K562 (cell line): ENCODE data around the gene LZTR1. TPM values are rescaled to one million over a fixed set of nuclear protein-coding genes. Genes with fewer than 3 reads are reported as not detected.
A peak's percentile ranks its signal among the peaks of the same experiment; 100 is the strongest.

Experiments
- EGR1 ChIP-seq: fragments of 450-650 bp; conservative IDR thresholded peaks from 2 replicates; pipeline ENCODE4 v1.6.1; 2017; ENCODE audit warnings: mild to moderate bottlenecking
- ERF ChIP-seq: fragments of 450-650 bp; formaldehyde crosslinking; IDR thresholded peaks from 2 replicates; pipeline ENCODE4 v1.4.0; 2020; ENCODE audit warnings: mild to moderate bottlenecking, mixed read lengths
- FOXJ3 ChIP-seq: sonication (generic); formaldehyde crosslinking; IDR thresholded peaks from 2 replicates; pipeline ENCODE4 v1.4.0; 2020; ENCODE audit warnings: mild to moderate bottlenecking, missing genetic modification reagents
- MTF1 ChIP-seq: fragments of 250-450 bp; sonication (Bioruptor Pico); IDR thresholded peaks from 2 replicates; pipeline ENCODE4 v1.9.0; 2021; ENCODE audit warnings: moderate library complexity, mild to moderate bottlenecking, inconsistent platforms, borderline replicate concordance
- PHF20 ChIP-seq: fragments of 450-650 bp; IDR thresholded peaks from 2 replicates; pipeline ENCODE4 v1.6.1; 2018; ENCODE audit not compliant: partially characterized antibody
- RBM17 ChIP-seq: fragments of 200-400 bp; formaldehyde crosslinking; IDR thresholded peaks from 2 replicates; pipeline ENCODE4 v1.6.1; 2017; ENCODE audit warnings: low read depth, mild to moderate bottlenecking, low read length, borderline replicate concordance
- STAG1 ChIP-seq: sonication (generic); formaldehyde crosslinking; IDR thresholded peaks from 2 replicates; pipeline ENCODE4 v1.5.0; 2020; ENCODE audit warnings: missing genetic modification reagents, borderline replicate concordance
- TCF7L2 ChIP-seq: fragments of 150-350 bp; IDR thresholded peaks from 2 replicates; pipeline ENCODE4 v1.6.1; 2016; ENCODE audit warnings: low read depth, mild to moderate bottlenecking, low read length, moderate library complexity
- ZMIZ1 ChIP-seq, 2 experiments: fragments of 150-350 bp in 1 of 2; IDR thresholded peaks; 2 replicates each; pipeline ENCODE4 v1.6.1; 2012 to 2016; ENCODE audit warnings: low read depth in 2 of 2, low read length in 2 of 2, mild to moderate bottlenecking in 1 of 2, moderate library complexity in 1 of 2
- ZNF764 ChIP-seq: fragments of 250-450 bp; sonication (Bioruptor Pico); IDR thresholded peaks from 2 replicates; pipeline ENCODE4 v1.4.0; 2020; ENCODE audit warnings: low read depth, mild to moderate bottlenecking, moderate library complexity
- polyA plus RNA-seq, 8 experiments: library from polyadenylated mRNA; depleted of rRNA in 4 of 8; stranded (reverse) in 5 of 8; unstranded in 3 of 8; fragments of >200 nt; fragmentation: Nextera tagmentation in 2 of 8; fragmentation: Illumina TruSeq in 1 of 8; extraction: Ambion mirVana in 2 of 8; extraction: Trizol in 1 of 8; gene quantifications; 2 replicates each; pipeline versions ENCODE4 v1.2.1 to v1.2.3, GENCODE V29; 2011 to 2014; ENCODE audit warnings: inconsistent platforms in 1 of 8, missing spikeins in 1 of 8
- total RNA-seq, 7 experiments: library from RNA; depleted of rRNA in 6 of 7; stranded (reverse); fragments of >200 nt in 6 of 7; fragmentation: Illumina TruSeq in 2 of 7; extraction: Trizol in 2 of 7; gene quantifications; 2 replicates each; pipeline versions ENCODE4 v1.2.1 to v1.2.3, GENCODE V29; 2011 to 2021; ENCODE audit warnings: low replicate concordance in 1 of 7

The LZTR1 gene
- total and polyA plus RNA-seq, 9 of the 15 experiments (the other 6 are each of a cell fraction or from before 2014, with no cell fraction given): 2.2 to 135 (median 63.0) TPM

DNA sequence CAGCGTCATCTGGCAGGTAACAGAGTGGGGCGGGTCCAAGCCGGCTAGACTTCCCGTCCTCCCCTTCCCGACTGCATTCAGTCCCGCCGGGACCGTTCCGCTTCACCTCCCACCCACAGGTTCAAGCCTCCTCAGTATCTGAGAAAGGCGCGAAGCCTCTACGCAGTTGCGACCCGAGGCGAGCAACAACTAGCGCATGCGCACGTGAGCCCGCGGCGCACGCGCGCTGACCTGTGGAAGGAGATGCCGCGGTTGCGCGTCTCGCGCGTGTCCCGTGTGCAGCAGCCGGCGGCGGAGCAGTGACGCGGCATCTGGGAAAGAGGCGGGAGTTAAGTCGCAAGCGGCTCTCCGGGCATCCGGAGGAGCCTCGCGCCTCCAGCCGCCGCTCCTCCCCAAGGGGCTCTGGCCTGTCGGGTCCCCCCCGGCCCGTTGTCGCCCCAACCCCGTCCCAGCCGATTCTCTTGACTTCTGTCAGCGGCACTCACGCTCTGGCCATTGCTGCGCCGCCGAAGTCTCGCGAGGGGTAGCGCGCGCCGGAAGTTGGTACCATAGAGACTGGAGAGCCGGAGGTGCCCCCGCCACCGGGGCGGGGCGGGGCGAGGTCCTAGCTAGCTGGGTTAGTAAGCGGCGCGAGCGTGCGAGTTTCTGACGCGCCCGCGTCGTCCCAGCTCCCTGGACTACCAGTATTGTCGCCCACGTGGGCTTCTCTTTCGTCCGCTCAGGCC lies 19.7 kb downstream of the LZTR1 start, which contains the start of gene THAP7 (continued):
- TF ChIP-seq ZNF764 (CRISPR knock-in tag): peak; percentile 80
- no peak for TF ChIP-seq EGR1
- TF ChIP-seq RBM17: no peak
- peak; percentile 94 for TF ChIP-seq MTF1 (CRISPR knock-in tag)
- no peak for TF ChIP-seq STAG1
- TF ChIP-seq PHF20: no peak
- no peak; the same call in 1 of the 2 replicates for TF ChIP-seq TCF7L2
- TF ChIP-seq FOXJ3 (CRISPR knock-in tag): no peak
- TF ChIP-seq ZMIZ1 (IDR thresholded peaks at IDR 0.05; ENCODE audit: low read depth in 2 of 2, low read length in 2 of 2): peak in 1 of 2 experiments; percentile 89; a peak in 2 of 4 replicates
- peak; percentile 98 for TF ChIP-seq ERF (CRISPR knock-in tag)
